Activated T-helper 17 cell treated with anti-CD3 and anti-CD28 coated beads, Interleukin-2, amount 50 U/mL, for 72 hours (primary cell): ENCODE data around the gene FAM32A. TPM values are rescaled to one million over a fixed set of nuclear protein-coding genes. Genes with fewer than 3 reads are reported as not detected.

Source experiments
- ATAC-seq: fragments of 150-1000 bp; cut with Tn5 transposase; replicated peaks from 2 replicates; pipeline ENCODE4 v1.10.0; 2021; ENCODE audit warnings: mild to moderate bottlenecking, moderate library complexity
- H3K27ac Mint-ChIP-seq: one replicate; pipeline ENCODE4 v1.8.0; 2022; ENCODE audit warnings: mixed read lengths
- H3K27me3 Mint-ChIP-seq: one replicate; pipeline ENCODE4 v1.8.0; 2022; ENCODE audit warnings: mixed read lengths
- H3K36me3 Mint-ChIP-seq: one replicate; pipeline ENCODE4 v1.8.0; 2022; ENCODE audit warnings: low read depth, mild to moderate bottlenecking, mixed read lengths
- H3K4me1 Mint-ChIP-seq: one replicate; pipeline ENCODE4 v1.8.0; 2022; ENCODE audit warnings: mixed read lengths
- H3K4me3 Mint-ChIP-seq: one replicate; pipeline ENCODE4 v1.8.0; 2022; ENCODE audit warnings: mild to moderate bottlenecking, mixed read lengths
- H3K9me3 Mint-ChIP-seq: one replicate; pipeline ENCODE4 v1.8.0; 2022; ENCODE audit warnings: mixed read lengths
- total RNA-seq, 2 donors: library from RNA; stranded (reverse); gene quantifications; one replicate each; pipeline ENCODE4 v1.2.3, GENCODE V29; 2022

The FAM32A gene
- total RNA-seq, 2 donors from 2014 or later: 43.0 to 61.9 TPM

- H3K36me3 Mint-ChIP-seq: peaks cover 95% of the 10 kb centered on the region
- H3K27ac Mint-ChIP-seq: peak overlapping the region; percentile 80
- peaks cover 36% of the 10 kb centered on the region for H3K4me1 Mint-ChIP-seq
- H3K9me3 Mint-ChIP-seq: peaks cover 5% of the 10 kb centered on the region
- peak overlapping the region; percentile 28 for H3K4me3 Mint-ChIP-seq
- no peaks in the 10 kb centered on the region for H3K27me3 Mint-ChIP-seq
- ATAC-seq: no peak
Measured at GRCh38 chr19:16216744-16217670, 31.8 kb downstream of the FAM32A start.

GRCh38 chr19:16217716-16218451 is 32.7 kb downstream of the FAM32A start:
- no peak for ATAC-seq
- Mint-ChIP-seq H3K27ac (no peak overlapping the region), H3K27me3 (no peaks in the 10 kb centered on the region), H3K9me3 (peaks cover 5% of the 10 kb centered on the region), H3K4me1 (peaks cover 27% of the 10 kb centered on the region), H3K4me3 (no peak overlapping the region), H3K36me3 (peaks cover 95% of the 10 kb centered on the region)

- Mint-ChIP-seq H3K9me3 (peaks cover 5% of the 10 kb centered on the region), H3K4me3 (no peak overlapping the region), H3K36me3 (peaks cover 94% of the 10 kb centered on the region), H3K4me1 (peaks cover 18% of the 10 kb centered on the region), H3K27ac (no peak overlapping the region), H3K27me3 (no peaks in the 10 kb centered on the region)
- no peak for ATAC-seq
Measured at GRCh38 chr19:16218851-16219250, 33.6 kb downstream of the FAM32A start.

- Mint-ChIP-seq H3K4me1 (no peaks in the 10 kb centered on the region), H3K4me3 (no peak overlapping the region), H3K27me3 (no peaks in the 10 kb centered on the region), H3K36me3 (peaks cover 71% of the 10 kb centered on the region), H3K27ac (no peak overlapping the region), H3K9me3 (peaks cover 5% of the 10 kb centered on the region)
- no peak for ATAC-seq
Measured at GRCh38 chr19:16222806-16223205, 37.6 kb downstream of the FAM32A start.

GRCh38 chr19:16223746-16224145 is 38.5 kb downstream of the FAM32A start:
- Mint-ChIP-seq H3K27ac (no peak overlapping the region), H3K27me3 (no peaks in the 10 kb centered on the region), H3K4me1 (no peaks in the 10 kb centered on the region), H3K36me3 (peaks cover 62% of the 10 kb centered on the region), H3K4me3 (no peak overlapping the region), H3K9me3 (peaks cover 5% of the 10 kb centered on the region)
- no peak for ATAC-seq

GRCh38 chr19:16224293-16225045 is 39.3 kb downstream of the FAM32A start:
- peaks cover 57% of the 10 kb centered on the region for H3K36me3 Mint-ChIP-seq
- H3K27ac Mint-ChIP-seq: no peak overlapping the region
- ATAC-seq: no peak

GRCh38 chr19:16225279-16226183 is 40.3 kb downstream of the FAM32A start:
- no peak for ATAC-seq
- Mint-ChIP-seq H3K27me3 (no peaks in the 10 kb centered on the region), H3K4me1 (peaks cover 5% of the 10 kb centered on the region), H3K4me3 (no peak overlapping the region), H3K9me3 (peaks cover 5% of the 10 kb centered on the region), H3K36me3 (peaks cover 57% of the 10 kb centered on the region), H3K27ac (no peak overlapping the region)

More at GRCh38 chr19:16224293-16225045, 39.3 kb downstream of the FAM32A start:
- Mint-ChIP-seq H3K9me3 (peaks cover 5% of the 10 kb centered on the region), H3K4me3 (no peak overlapping the region), H3K27me3 (no peaks in the 10 kb centered on the region), H3K4me1 (peaks cover under 1% of the 10 kb centered on the region)

- H3K4me3 Mint-ChIP-seq: no peak overlapping the region
- no peaks in the 10 kb centered on the region for H3K9me3 Mint-ChIP-seq
- H3K27ac Mint-ChIP-seq: no peak overlapping the region
- H3K36me3 Mint-ChIP-seq: peaks cover 57% of the 10 kb centered on the region
- no peaks in the 10 kb centered on the region for H3K27me3 Mint-ChIP-seq
- H3K4me1 Mint-ChIP-seq: peaks cover 5% of the 10 kb centered on the region
- no peak for ATAC-seq
Measured at GRCh38 chr19:16226184-16226591, 41.0 kb downstream of the FAM32A start.

GRCh38 chr19:16226878-16227836 is 41.9 kb downstream of the FAM32A start:
- Mint-ChIP-seq H3K4me3 (no peak overlapping the region), H3K9me3 (no peaks in the 10 kb centered on the region), H3K36me3 (peaks cover 57% of the 10 kb centered on the region), H3K27ac (no peak overlapping the region), H3K27me3 (no peaks in the 10 kb centered on the region), H3K4me1 (peaks cover 5% of the 10 kb centered on the region)
- no peak for ATAC-seq

- H3K36me3 Mint-ChIP-seq: peaks cover 57% of the 10 kb centered on the region
- no peak overlapping the region for H3K4me3 Mint-ChIP-seq
- H3K27me3 Mint-ChIP-seq: no peaks in the 10 kb centered on the region
- no peaks in the 10 kb centered on the region for H3K9me3 Mint-ChIP-seq
- H3K4me1 Mint-ChIP-seq: peaks cover 5% of the 10 kb centered on the region
- ATAC-seq: no peak
- no peak overlapping the region for H3K27ac Mint-ChIP-seq
Measured at GRCh38 chr19:16227837-16228636, 42.8 kb downstream of the FAM32A start.

GRCh38 chr19:16228637-16229321 is 43.6 kb downstream of the FAM32A start:
- no peaks in the 10 kb centered on the region for H3K9me3 Mint-ChIP-seq

GRCh38 chr19:16229322-16229641 is 44.1 kb downstream of the FAM32A start:
- Mint-ChIP-seq H3K4me1 (peaks cover 5% of the 10 kb centered on the region), H3K27ac (no peak overlapping the region)

More at GRCh38 chr19:16228637-16229321, 43.6 kb downstream of the FAM32A start:
- H3K27ac Mint-ChIP-seq: no peak overlapping the region
- ATAC-seq: no peak
- H3K36me3 Mint-ChIP-seq: peaks cover 53% of the 10 kb centered on the region
- no peaks in the 10 kb centered on the region for H3K27me3 Mint-ChIP-seq
- H3K4me3 Mint-ChIP-seq: no peak overlapping the region
- peaks cover 5% of the 10 kb centered on the region for H3K4me1 Mint-ChIP-seq

More at GRCh38 chr19:16229322-16229641, 44.1 kb downstream of the FAM32A start:
- Mint-ChIP-seq H3K4me3 (no peak overlapping the region), H3K9me3 (no peaks in the 10 kb centered on the region), H3K36me3 (peaks cover 49% of the 10 kb centered on the region), H3K27me3 (no peaks in the 10 kb centered on the region)
- no peak for ATAC-seq
